CD8-positive, alpha-beta memory T cell (primary cell): ENCODE data around the gene PEX6. TPM values are rescaled to one million over a fixed set of nuclear protein-coding genes. Genes with fewer than 3 reads are reported as not detected.
A peak's percentile ranks its signal among the peaks of the same experiment; 100 is the strongest.
"Not testable (repeated sequence)": the region's sequence is repeated elsewhere in the genome, so short reads cannot be mapped to it uniquely, and the experiment has no call there.

Experiments used
- CTCF ChIA-PET: fragments of 350-600 bp; sonication (Branson Sonifier 250); formaldehyde crosslinking; loops from one replicate; lab custom pipeline; 2021; ENCODE audit warnings: antibody characterized with exemption; lab: Charles Lee
- POLR2A ChIA-PET: fragments of 350-600 bp; sonication (Branson Sonifier 250); formaldehyde crosslinking; loops from one replicate; lab custom pipeline; 2021; ENCODE audit warnings: antibody characterized with exemption; lab: Charles Lee
- DNase-seq, 5 donors: peaks; one replicate each; pipeline versions ENCODE4 v3.0.0 to v3.0.0-alpha.2; 2020 to 2022; ENCODE audit warnings: mixed read lengths in 1 of 5
- H3K27ac ChIP-seq: one replicate; pipeline ENCODE4 v1.7.0; 2013; ENCODE audit warnings: low read depth, mild to moderate bottlenecking, low read length, moderate library complexity
- H3K27me3 ChIP-seq: 2 replicates; pipeline ENCODE4 v1.7.0; 2013; ENCODE audit warnings: low read length, mild to moderate bottlenecking; ENCODE audit not compliant: insufficient read depth, poor library complexity, severe bottlenecking
- H3K36me3 ChIP-seq: 2 replicates; pipeline ENCODE4 v1.7.0; 2013; ENCODE audit warnings: mild to moderate bottlenecking, low read length, moderate library complexity; ENCODE audit not compliant: insufficient read depth
- H3K4me1 ChIP-seq: 2 replicates; pipeline ENCODE4 v1.7.0; 2013; ENCODE audit warnings: mild to moderate bottlenecking, low read length, moderate library complexity; ENCODE audit not compliant: insufficient read depth
- H3K4me3 ChIP-seq: 2 replicates; pipeline ENCODE4 v1.7.0; 2013; ENCODE audit warnings: mild to moderate bottlenecking, low read length
- H3K9me3 ChIP-seq: 2 replicates; pipeline ENCODE4 v1.7.0; 2013; ENCODE audit warnings: mild to moderate bottlenecking, low read length
- H3K27ac Mint-ChIP-seq, 8 donors: one replicate each; pipeline ENCODE4 v1.8.0; 2020 to 2021; ENCODE audit warnings: mixed read lengths in 8 of 8, mild to moderate bottlenecking in 6 of 8, inconsistent platforms in 3 of 8, moderate library complexity in 3 of 8
- H3K27me3 Mint-ChIP-seq, 2 donors: one replicate each; pipeline ENCODE4 v1.8.0; 2020 to 2021; ENCODE audit warnings: mixed read lengths in 2 of 2, mild to moderate bottlenecking in 1 of 2, moderate library complexity in 1 of 2
- H3K36me3 Mint-ChIP-seq, 3 donors: one replicate each; pipeline ENCODE4 v1.8.0; 2020 to 2021; ENCODE audit warnings: mixed read lengths in 3 of 3, inconsistent platforms in 1 of 3, mild to moderate bottlenecking in 1 of 3
- H3K4me1 Mint-ChIP-seq, 3 donors: one replicate each; pipeline ENCODE4 v1.8.0; 2020 to 2021; ENCODE audit warnings: mixed read lengths in 3 of 3, inconsistent platforms in 1 of 3, mild to moderate bottlenecking in 1 of 3
- H3K4me3 Mint-ChIP-seq, 7 donors: one replicate each; pipeline ENCODE4 v1.8.0; 2020 to 2021; ENCODE audit warnings: mixed read lengths in 7 of 7, mild to moderate bottlenecking in 6 of 7, moderate library complexity in 4 of 7, inconsistent platforms in 2 of 7
- H3K9me3 Mint-ChIP-seq, 5 donors: one replicate each; pipeline ENCODE4 v1.8.0; 2020 to 2022; ENCODE audit warnings: mixed read lengths in 5 of 5, mild to moderate bottlenecking in 3 of 5, moderate library complexity in 2 of 5, inconsistent platforms in 1 of 5
- polyA plus RNA-seq: library from polyadenylated mRNA; unstranded; fragments of 300-500 nt; fragmentation: Illumina TruSeq; gene quantifications from one replicate; pipeline ENCODE4 v1.2.3, GENCODE V29; 2021
- total RNA-seq, 2 experiments: library from RNA; stranded (reverse); gene quantifications; one replicate each; pipeline ENCODE4 v1.2.3, GENCODE V29; 2021

The PEX6 gene
- total and polyA plus RNA-seq, 3 experiments from 2014 or later = 14.6 to 20.6 (median 19.2) TPM

DNA sequence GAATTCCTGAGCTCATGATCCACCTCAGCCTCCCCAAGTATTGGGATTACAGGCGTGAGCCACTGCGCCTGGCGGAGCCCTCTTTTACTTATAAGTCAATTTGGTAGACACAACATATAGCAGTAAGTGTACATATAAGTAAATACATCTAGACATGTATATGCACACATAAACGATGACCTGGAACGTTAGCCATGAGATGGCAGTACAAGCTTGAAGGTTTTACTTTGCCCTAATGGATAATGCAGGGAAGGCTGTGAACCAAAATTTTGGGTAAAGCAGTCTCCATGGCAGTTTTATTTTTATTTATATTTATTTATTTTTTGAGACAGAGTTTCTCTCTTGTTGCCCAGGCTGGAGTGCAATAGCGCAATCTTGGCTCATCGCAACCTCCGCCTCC lies 20.9 kb downstream of the PEX6 start:
- H3K4me1 Mint-ChIP-seq = peaks cover 4 to 19% (median 18%) of the 10 kb centered on the region in 3 donors
- no peaks in the 10 kb centered on the region for H3K27me3 ChIP-seq
- no peak overlapping the region for H3K27ac Mint-ChIP-seq
- no peaks in the 10 kb centered on the region for H3K9me3 Mint-ChIP-seq
- H3K4me3 ChIP-seq = no peak overlapping the region
- H3K36me3 Mint-ChIP-seq = peaks cover 0 to 10% (median 0%) of the 10 kb centered on the region in 3 donors
- H3K36me3 ChIP-seq = no peaks in the 10 kb centered on the region
- no peaks in the 10 kb centered on the region for H3K9me3 ChIP-seq
- no peak overlapping the region for H3K27ac ChIP-seq
- peaks cover 13% of the 10 kb centered on the region for H3K4me1 ChIP-seq
- ChIA-PET POLR2A (no interaction called here), CTCF (no interaction called here)
- no peak overlapping the region for H3K4me3 Mint-ChIP-seq
- H3K27me3 Mint-ChIP-seq = no peaks in the 10 kb centered on the region
- DNase-seq = no peak

GRCh38 chr6:42954405-42954804 lies 24.6 kb downstream of the PEX6 start:
- H3K9me3 Mint-ChIP-seq, POLR2A ChIA-PET, DNase-seq, H3K4me3 Mint-ChIP-seq, H3K4me1 ChIP-seq, H3K27ac Mint-ChIP-seq, H3K4me3 ChIP-seq, H3K27me3 Mint-ChIP-seq, H3K9me3 ChIP-seq, H3K27ac ChIP-seq, H3K27me3 ChIP-seq, H3K4me1 Mint-ChIP-seq, H3K36me3 ChIP-seq, H3K36me3 Mint-ChIP-seq, CTCF ChIA-PET: not testable (repeated sequence)

DNA sequence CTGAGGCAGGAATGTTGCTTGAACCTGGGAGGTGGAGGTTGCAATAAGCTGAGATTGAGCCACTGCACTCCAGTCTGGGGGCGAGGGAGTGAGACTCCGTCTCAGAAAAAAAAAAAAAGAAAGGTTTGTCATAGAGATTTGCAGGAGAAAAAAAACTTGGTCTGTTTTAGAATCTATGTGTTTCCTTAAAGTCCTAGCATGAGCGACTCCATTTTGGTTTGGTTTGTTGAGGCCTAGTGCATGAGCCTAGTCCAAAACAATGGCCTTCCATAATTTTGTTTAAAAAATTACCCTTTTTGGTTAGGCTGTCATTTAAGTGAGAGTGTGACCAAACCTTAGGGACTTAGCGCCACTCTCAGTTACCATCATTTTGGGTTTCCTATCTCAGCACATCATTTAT lies 26.6 kb downstream of the PEX6 start:
- Mint-ChIP-seq H3K27me3 (no peaks in the 10 kb centered on the region), H3K36me3 (peaks cover 0 to 16% (median 4%) of the 10 kb centered on the region in 3 donors), H3K4me3 (no peak overlapping the region), H3K9me3 (no peaks in the 10 kb centered on the region), H3K4me1 (no peaks in the 10 kb centered on the region), H3K27ac (no peak overlapping the region)
- POLR2A ChIA-PET = no interaction called here
- no peak for DNase-seq
- Histone ChIP-seq H3K36me3 (no peaks in the 10 kb centered on the region), H3K27ac (no peak overlapping the region), H3K9me3 (no peaks in the 10 kb centered on the region), H3K4me3 (no peak overlapping the region), H3K4me1 (no peaks in the 10 kb centered on the region), H3K27me3 (no peaks in the 10 kb centered on the region)
- CTCF ChIA-PET = interaction anchor here (0.6 kb wide), 1 partner anchor 316 kb away, joined by 3 read pairs; no protein-coding TSS in a partner anchor

GRCh38 chr6:42947950-42948349 lies 31.0 kb downstream of the PEX6 start:
- Mint-ChIP-seq H3K4me1 (no peaks in the 10 kb centered on the region), H3K27me3 (no peaks in the 10 kb centered on the region), H3K4me3 (no peak overlapping the region), H3K9me3 (no peaks in the 10 kb centered on the region), H3K27ac (no peak overlapping the region), H3K36me3 (peaks cover 0 to 38% (median 12%) of the 10 kb centered on the region in 3 donors)
- no peaks in the 10 kb centered on the region for H3K4me1 ChIP-seq
- no peaks in the 10 kb centered on the region for H3K36me3 ChIP-seq
- CTCF ChIA-PET = no interaction called here
- DNase-seq = no peak
- no peak overlapping the region for H3K27ac ChIP-seq
- H3K27me3 ChIP-seq = no peaks in the 10 kb centered on the region
- POLR2A ChIA-PET = interaction anchor here (1.1 kb wide), 1 partner anchor 31 kb away, joined by 3 read pairs; the partner anchor contains the start of gene PEX6
- H3K9me3 ChIP-seq = no peaks in the 10 kb centered on the region
- no peak overlapping the region for H3K4me3 ChIP-seq

GRCh38 chr6:42942444-42942843 lies 36.5 kb downstream of the PEX6 start:
- ChIA-PET POLR2A (no interaction called here), CTCF (no interaction called here)
- H3K4me1 Mint-ChIP-seq = peaks cover 4 to 6% (median 5%) of the 10 kb centered on the region in 3 donors
- H3K4me3 Mint-ChIP-seq = no peak overlapping the region
- peak in 1 of 5 donors; percentile 23 for DNase-seq
- no peak overlapping the region for H3K27ac ChIP-seq
- peak overlapping the region in 1 of 8 donors; percentile 66 for H3K27ac Mint-ChIP-seq
- no peaks in the 10 kb centered on the region for H3K9me3 Mint-ChIP-seq
- peaks cover 15% of the 10 kb centered on the region for H3K36me3 ChIP-seq
- H3K27me3 ChIP-seq = no peaks in the 10 kb centered on the region
- peaks cover 4 to 71% (median 14%) of the 10 kb centered on the region in 3 donors for H3K36me3 Mint-ChIP-seq
- no peaks in the 10 kb centered on the region for H3K4me1 ChIP-seq
- H3K27me3 Mint-ChIP-seq = no peaks in the 10 kb centered on the region
- H3K9me3 ChIP-seq = no peaks in the 10 kb centered on the region
- H3K4me3 ChIP-seq = no peak overlapping the region

DNA sequence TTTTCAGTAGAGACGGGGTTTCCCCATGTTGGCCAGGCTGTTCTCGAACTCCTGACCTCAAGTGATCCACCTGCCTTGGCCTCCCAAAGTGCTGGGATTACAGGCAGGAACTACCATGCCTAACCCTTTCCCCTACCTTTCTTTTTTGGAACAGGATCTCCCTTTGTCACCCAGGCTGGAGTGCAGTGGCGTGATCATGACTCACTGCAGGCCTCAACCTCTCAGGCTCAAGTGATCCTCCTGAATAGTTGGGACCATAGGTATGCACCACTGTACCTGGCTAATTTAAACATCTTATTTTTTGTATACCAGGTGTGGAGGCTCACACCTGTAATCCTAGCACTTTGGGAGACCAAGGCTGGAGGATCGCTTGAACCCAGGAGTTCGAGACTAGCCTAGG lies 37.6 kb downstream of the PEX6 start:
- CTCF ChIA-PET, H3K9me3 Mint-ChIP-seq, H3K4me1 ChIP-seq, H3K4me3 ChIP-seq, H3K27ac ChIP-seq, H3K9me3 ChIP-seq, H3K27me3 ChIP-seq, H3K27me3 Mint-ChIP-seq, H3K4me3 Mint-ChIP-seq: not testable (repeated sequence)
- Mint-ChIP-seq H3K27ac (peak overlapping the region in 2 of 8 donors; percentile 23 to 41), H3K36me3 (peaks cover 8 to 78% (median 18%) of the 10 kb centered on the region in 3 donors), H3K4me1 (peaks cover 7 to 10% (median 9%) of the 10 kb centered on the region in 3 donors)
- POLR2A ChIA-PET = interaction anchor here (0.6 kb wide), 1 partner anchor 354 kb away, joined by 7 read pairs; no protein-coding TSS in a partner anchor
- peaks cover 24% of the 10 kb centered on the region for H3K36me3 ChIP-seq
- DNase-seq = peak in 1 of 5 donors; percentile 10

DNA sequence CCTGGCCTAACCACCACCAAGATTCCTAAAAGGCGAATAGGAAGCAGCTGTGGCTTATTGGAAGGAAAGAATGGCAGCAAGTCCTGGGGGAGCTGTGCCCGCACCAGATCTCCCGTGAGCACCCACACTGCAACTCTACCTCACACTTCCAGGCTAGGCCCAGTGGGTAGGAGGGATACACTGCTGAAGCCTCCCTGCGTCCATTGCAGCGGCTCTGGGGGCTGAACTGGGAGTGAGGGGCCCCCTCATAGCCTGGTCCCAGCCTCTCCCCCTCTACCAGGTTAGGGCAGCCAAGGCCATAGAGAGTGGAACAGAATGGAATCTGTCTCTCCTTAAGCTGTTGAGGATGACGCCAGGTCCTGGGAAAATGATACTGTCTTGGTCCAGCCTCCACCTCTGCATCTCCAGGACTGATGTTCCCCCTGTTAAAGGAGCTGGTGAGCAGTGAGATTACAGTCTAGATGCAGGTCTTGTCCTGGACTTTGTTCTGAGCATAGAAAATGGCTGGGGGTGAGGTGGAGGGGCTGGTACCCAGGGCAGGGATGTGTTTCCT lies 38.4 kb downstream of the PEX6 start:
- peak overlapping the region in 3 of 8 donors; percentile 23 to 60 (median 47) for H3K27ac Mint-ChIP-seq
- no peaks in the 10 kb centered on the region for H3K9me3 Mint-ChIP-seq
- Histone ChIP-seq H3K4me1 (no peaks in the 10 kb centered on the region), H3K4me3 (no peak overlapping the region), H3K27me3 (no peaks in the 10 kb centered on the region), H3K27ac (no peak overlapping the region), H3K36me3 (peaks cover 32% of the 10 kb centered on the region), H3K9me3 (no peaks in the 10 kb centered on the region)
- H3K36me3 Mint-ChIP-seq = peaks cover 8 to 82% (median 20%) of the 10 kb centered on the region in 3 donors
- no peak overlapping the region for H3K4me3 Mint-ChIP-seq
- ChIA-PET CTCF (no interaction called here), POLR2A (no interaction called here)
- DNase-seq = peak in 1 of 5 donors; percentile 18
- no peaks in the 10 kb centered on the region for H3K27me3 Mint-ChIP-seq
- peaks cover 11 to 18% (median 16%) of the 10 kb centered on the region in 3 donors for H3K4me1 Mint-ChIP-seq

- Mint-ChIP-seq H3K27ac (peak overlapping the region in 5 of 8 donors; percentile 11 to 97 (median 51)), H3K9me3 (no peaks in the 10 kb centered on the region), H3K27me3 (no peaks in the 10 kb centered on the region), H3K36me3 (peaks cover 8 to 85% (median 20%) of the 10 kb centered on the region in 3 donors), H3K4me3 (no peak overlapping the region), H3K4me1 (peaks cover 11 to 22% (median 20%) of the 10 kb centered on the region in 3 donors)
- Histone ChIP-seq H3K4me1 (no peaks in the 10 kb centered on the region), H3K27me3 (no peaks in the 10 kb centered on the region), H3K4me3 (no peak overlapping the region), H3K36me3 (peaks cover 36% of the 10 kb centered on the region), H3K27ac (no peak overlapping the region), H3K9me3 (no peaks in the 10 kb centered on the region)
- ChIA-PET CTCF (no interaction called here), POLR2A (no interaction called here)
- peak in 1 of 5 donors; percentile 20 for DNase-seq
These were observed 39.2 kb downstream of the PEX6 start for GRCh38 chr6:42939810-42940167.
